ENCODE measurements around the gene KRT77. TPM values are rescaled to one million over a fixed set of nuclear protein-coding genes. Genes with fewer than 3 reads are reported as not detected.

KRT77 gene
- total and polyA plus RNA-seq, 2 experiments from 2014 or later = not detected

DNA sequence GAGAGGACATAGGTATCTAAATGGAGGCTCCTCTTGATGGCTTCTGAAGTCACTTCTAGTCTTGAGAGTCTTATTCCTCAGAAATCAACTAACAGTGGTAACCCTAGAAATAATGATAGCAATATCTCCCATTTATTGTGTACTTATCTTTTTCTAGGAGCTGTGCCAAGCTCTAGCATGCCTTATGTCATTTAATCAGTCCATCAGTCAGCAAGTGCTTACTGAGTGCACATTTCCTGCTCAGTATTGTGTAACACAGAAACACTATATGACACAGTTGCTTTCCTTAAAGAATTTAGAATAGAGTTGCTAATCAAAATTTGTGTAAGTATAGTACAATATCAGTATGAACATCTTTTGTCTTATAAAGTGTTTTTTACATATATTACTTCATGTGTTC is 37.3 kb upstream of the KRT77 start:
- Histone ChIP-seq H3K79me2 (replicated peaks; ENCODE audit: insufficient read depth) (no peaks in the 10 kb centered on the region), H3K36me3 (ENCODE audit: insufficient read depth) (no peaks in the 10 kb centered on the region), H3K27me3 (ENCODE audit: insufficient read depth) (no peaks in the 10 kb centered on the region), H3K27ac (ENCODE audit: low read depth) (no peak overlapping the region), H2AFZ (no peak overlapping the region), H3F3A (replicated peaks; ENCODE audit: low read depth) (no peaks in the 10 kb centered on the region), H3K4me3 (no peak overlapping the region), H4K20me1 (replicated peaks; ENCODE audit: insufficient read depth) (0 out of 2 replicates have a peak, but pooled peaks cover 3% of the 10 kb centered on the region), H3K9me2 (ENCODE audit: insufficient read depth) (no peaks in the 10 kb centered on the region), H3K4me1 (ENCODE audit: insufficient read depth) (no peaks in the 10 kb centered on the region), H3K4me2 (no peak overlapping the region)
- ATAC-seq (no peak), DNase-seq (ENCODE audit: low spot score) (no peak)
- Mint-ChIP-seq H3K4me1 (peaks cover 6% of the 10 kb centered on the region; the same call in 1 of the 3 replicates), H3K36me3 (ENCODE audit: low read depth) (no peaks in the 10 kb centered on the region; the same call in 2 of the 3 replicates), H3K27me3 (ENCODE audit: insufficient read depth, low read depth, poor library complexity) (peaks cover 11% of the 10 kb centered on the region), H3K9me3 (peaks cover 3% of the 10 kb centered on the region; the same call in 1 of the 3 replicates), H3K27ac (no peak overlapping the region), H3K4me3 (no peak overlapping the region)
- TF ChIP-seq, protein P1, sequence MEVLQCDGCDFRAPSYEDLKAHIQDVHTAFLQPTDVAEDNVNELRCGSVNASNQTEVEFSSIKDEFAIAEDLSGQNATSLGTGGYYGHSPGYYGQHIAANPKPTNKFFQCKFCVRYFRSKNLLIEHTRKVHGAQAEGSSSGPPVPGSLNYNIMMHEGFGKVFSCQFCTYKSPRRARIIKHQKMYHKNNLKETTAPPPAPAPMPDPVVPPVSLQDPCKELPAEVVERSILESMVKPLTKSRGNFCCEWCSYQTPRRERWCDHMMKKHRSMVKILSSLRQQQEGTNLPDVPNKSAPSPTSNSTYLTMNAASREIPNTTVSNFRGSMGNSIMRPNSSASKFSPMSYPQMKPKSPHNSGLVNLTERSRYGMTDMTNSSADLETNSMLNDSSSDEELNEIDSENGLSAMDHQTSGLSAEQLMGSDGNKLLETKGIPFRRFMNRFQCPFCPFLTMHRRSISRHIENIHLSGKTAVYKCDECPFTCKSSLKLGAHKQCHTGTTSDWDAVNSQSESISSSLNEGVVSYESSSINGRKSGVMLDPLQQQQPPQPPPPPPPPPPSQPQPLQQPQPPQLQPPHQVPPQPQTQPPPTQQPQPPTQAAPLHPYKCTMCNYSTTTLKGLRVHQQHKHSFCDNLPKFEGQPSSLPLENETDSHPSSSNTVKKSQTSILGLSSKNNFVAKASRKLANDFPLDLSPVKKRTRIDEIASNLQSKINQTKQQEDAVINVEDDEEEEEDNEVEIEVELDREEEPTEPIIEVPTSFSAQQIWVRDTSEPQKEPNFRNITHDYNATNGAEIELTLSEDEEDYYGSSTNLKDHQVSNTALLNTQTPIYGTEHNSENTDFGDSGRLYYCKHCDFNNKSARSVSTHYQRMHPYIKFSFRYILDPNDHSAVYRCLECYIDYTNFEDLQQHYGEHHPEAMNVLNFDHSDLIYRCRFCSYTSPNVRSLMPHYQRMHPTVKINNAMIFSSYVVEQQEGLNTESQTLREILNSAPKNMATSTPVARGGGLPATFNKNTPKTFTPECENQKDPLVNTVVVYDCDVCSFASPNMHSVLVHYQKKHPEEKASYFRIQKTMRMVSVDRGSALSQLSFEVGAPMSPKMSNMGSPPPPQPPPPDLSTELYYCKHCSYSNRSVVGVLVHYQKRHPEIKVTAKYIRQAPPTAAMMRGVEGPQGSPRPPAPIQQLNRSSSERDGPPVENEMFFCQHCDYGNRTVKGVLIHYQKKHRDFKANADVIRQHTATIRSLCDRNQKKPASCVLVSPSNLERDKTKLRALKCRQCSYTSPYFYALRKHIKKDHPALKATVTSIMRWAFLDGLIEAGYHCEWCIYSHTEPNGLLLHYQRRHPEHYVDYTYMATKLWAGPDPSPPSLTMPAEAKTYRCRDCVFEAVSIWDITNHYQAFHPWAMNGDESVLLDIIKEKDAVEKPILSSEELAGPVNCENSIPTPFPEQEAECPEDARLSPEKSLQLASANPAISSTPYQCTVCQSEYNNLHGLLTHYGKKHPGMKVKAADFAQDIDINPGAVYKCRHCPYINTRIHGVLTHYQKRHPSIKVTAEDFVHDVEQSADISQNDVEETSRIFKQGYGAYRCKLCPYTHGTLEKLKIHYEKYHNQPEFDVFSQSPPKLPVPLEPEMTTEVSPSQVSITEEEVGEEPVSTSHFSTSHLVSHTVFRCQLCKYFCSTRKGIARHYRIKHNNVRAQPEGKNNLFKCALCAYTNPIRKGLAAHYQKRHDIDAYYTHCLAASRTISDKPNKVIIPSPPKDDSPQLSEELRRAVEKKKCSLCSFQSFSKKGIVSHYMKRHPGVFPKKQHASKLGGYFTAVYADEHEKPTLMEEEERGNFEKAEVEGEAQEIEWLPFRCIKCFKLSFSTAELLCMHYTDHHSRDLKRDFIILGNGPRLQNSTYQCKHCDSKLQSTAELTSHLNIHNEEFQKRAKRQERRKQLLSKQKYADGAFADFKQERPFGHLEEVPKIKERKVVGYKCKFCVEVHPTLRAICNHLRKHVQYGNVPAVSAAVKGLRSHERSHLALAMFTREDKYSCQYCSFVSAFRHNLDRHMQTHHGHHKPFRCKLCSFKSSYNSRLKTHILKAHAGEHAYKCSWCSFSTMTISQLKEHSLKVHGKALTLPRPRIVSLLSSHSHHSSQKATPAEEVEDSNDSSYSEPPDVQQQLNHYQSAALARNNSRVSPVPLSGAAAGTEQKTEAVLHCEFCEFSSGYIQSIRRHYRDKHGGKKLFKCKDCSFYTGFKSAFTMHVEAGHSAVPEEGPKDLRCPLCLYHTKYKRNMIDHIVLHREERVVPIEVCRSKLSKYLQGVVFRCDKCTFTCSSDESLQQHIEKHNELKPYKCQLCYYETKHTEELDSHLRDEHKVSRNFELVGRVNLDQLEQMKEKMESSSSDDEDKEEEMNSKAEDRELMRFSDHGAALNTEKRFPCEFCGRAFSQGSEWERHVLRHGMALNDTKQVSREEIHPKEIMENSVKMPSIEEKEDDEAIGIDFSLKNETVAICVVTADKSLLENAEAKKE (CRISPR knock-in tag; IDR thresholded peaks at IDR 0.05) = no peak
- TF ChIP-seq POLR2AphosphoS5 (IDR thresholded peaks at IDR 0.05; ENCODE audit: low read depth) (no peak), NANOG (IDR thresholded peaks at IDR 0.05; ENCODE audit: borderline replicate concordance) (no peak), ZNF114 (CRISPR knock-in tag; IDR thresholded peaks at IDR 0.05) (no peak), EZH2 (IDR thresholded peaks at IDR 0.05; ENCODE audit: low read depth, unreplicated experiment) (no peak), ZNF331 (CRISPR knock-in tag; IDR thresholded peaks at IDR 0.05; ENCODE audit: low read depth) (no peak)

DNA sequence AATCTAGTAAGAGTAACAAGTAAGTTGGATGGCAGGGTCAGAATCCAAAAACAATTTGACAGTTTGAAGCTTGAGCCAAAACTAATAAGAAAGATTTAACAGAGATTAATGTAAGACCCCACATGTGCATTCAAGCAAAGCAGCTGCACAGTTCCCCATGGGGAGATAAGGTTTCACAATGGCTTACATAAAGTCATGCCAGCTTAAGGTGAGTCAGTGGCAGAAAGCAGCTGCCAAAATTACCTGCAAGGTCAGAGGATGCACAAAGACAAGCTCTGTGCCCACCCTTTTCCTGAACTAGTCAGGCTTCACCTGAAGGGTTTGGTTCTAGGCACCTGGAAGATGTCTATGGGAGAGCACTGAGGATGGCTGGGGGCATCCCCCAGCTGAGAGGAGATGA is 36.6 kb upstream of the KRT77 start:
- H3K27me3 Mint-ChIP-seq (ENCODE audit: insufficient read depth, low read depth, poor library complexity) = peaks cover 10% of the 10 kb centered on the region
- no peaks in the 10 kb centered on the region for H3K27me3 ChIP-seq (ENCODE audit: insufficient read depth)
- no peak overlapping the region for H3K27ac Mint-ChIP-seq
- TF ChIP-seq JUNB (IDR thresholded peaks at IDR 0.05; ENCODE audit: unreplicated experiment) (no peak), STAT1 (IDR thresholded peaks at IDR 0.05; ENCODE audit: unreplicated experiment) (no peak), ZNF114 (CRISPR knock-in tag; IDR thresholded peaks at IDR 0.05) (no peak), EZH2 (IDR thresholded peaks at IDR 0.05; ENCODE audit: low read depth, unreplicated experiment) (no peak)
- TF ChIP-seq, protein P2, sequence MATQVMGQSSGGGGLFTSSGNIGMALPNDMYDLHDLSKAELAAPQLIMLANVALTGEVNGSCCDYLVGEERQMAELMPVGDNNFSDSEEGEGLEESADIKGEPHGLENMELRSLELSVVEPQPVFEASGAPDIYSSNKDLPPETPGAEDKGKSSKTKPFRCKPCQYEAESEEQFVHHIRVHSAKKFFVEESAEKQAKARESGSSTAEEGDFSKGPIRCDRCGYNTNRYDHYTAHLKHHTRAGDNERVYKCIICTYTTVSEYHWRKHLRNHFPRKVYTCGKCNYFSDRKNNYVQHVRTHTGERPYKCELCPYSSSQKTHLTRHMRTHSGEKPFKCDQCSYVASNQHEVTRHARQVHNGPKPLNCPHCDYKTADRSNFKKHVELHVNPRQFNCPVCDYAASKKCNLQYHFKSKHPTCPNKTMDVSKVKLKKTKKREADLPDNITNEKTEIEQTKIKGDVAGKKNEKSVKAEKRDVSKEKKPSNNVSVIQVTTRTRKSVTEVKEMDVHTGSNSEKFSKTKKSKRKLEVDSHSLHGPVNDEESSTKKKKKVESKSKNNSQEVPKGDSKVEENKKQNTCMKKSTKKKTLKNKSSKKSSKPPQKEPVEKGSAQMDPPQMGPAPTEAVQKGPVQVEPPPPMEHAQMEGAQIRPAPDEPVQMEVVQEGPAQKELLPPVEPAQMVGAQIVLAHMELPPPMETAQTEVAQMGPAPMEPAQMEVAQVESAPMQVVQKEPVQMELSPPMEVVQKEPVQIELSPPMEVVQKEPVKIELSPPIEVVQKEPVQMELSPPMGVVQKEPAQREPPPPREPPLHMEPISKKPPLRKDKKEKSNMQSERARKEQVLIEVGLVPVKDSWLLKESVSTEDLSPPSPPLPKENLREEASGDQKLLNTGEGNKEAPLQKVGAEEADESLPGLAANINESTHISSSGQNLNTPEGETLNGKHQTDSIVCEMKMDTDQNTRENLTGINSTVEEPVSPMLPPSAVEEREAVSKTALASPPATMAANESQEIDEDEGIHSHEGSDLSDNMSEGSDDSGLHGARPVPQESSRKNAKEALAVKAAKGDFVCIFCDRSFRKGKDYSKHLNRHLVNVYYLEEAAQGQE (IDR thresholded peaks at IDR 0.05; ENCODE audit: unreplicated experiment) = no peak

More for the DNA sequence above, 36.6 kb upstream of the KRT77 start:
- no peaks in the 10 kb centered on the region for H3K79me2 ChIP-seq (replicated peaks; ENCODE audit: insufficient read depth)
- H3K9me3 Mint-ChIP-seq = peaks cover 3% of the 10 kb centered on the region; the same call in 1 of the 3 replicates
- DNase-seq (ENCODE audit: low spot score) (no peak), ATAC-seq (no peak)
- no peak overlapping the region for H3K4me2 ChIP-seq
- H3K4me1 Mint-ChIP-seq = peaks cover 6% of the 10 kb centered on the region; the same call in 1 of the 3 replicates
- H3K4me3 ChIP-seq = no peak overlapping the region
- 0 out of 2 replicates have a peak, but pooled peaks cover 3% of the 10 kb centered on the region for H4K20me1 ChIP-seq (replicated peaks; ENCODE audit: insufficient read depth)
- H3K4me3 Mint-ChIP-seq = no peak overlapping the region
- H2AFZ ChIP-seq = no peak overlapping the region
- H3K9me2 ChIP-seq (ENCODE audit: insufficient read depth) = no peaks in the 10 kb centered on the region
- no peaks in the 10 kb centered on the region for H3K36me3 ChIP-seq (ENCODE audit: insufficient read depth)
- H3K36me3 Mint-ChIP-seq (ENCODE audit: low read depth) = no peaks in the 10 kb centered on the region; the same call in 2 of the 3 replicates
- no peaks in the 10 kb centered on the region for H3F3A ChIP-seq (replicated peaks; ENCODE audit: low read depth)
- no peak overlapping the region for H3K27ac ChIP-seq (ENCODE audit: low read depth)
- no peaks in the 10 kb centered on the region for H3K4me1 ChIP-seq (ENCODE audit: insufficient read depth)

Data from GM23338 (cell line).